ENCODE data around the gene PAQR5. TPM values are rescaled to one million over a fixed set of nuclear protein-coding genes. Genes with fewer than 3 reads are reported as not detected.

PAQR5 gene
- total RNA-seq, 2 donors from 2014 or later = 43.6 to 55.6 TPM

- DNase-seq = peak; percentile 98
- Histone ChIP-seq H3K36me3 (ENCODE audit: control insufficient read depth, insufficient read depth, low read length) (peaks cover 25% of the 10 kb centered on the region), H3K4me3 (ENCODE audit: low read length) (peak within 1 kb of the TSS; percentile 91), H3K9me3 (ENCODE audit: control insufficient read depth, low read length) (no peaks in the 10 kb centered on the region), H3K27me3 (ENCODE audit: control insufficient read depth, insufficient read depth, low read length, poor library complexity, severe bottlenecking) (no peaks in the 10 kb centered on the region), H3K27ac (ENCODE audit: low read depth, low read length) (peak within 1 kb of the TSS; percentile 64), H3K9ac (ENCODE audit: extremely low read depth, low read length, poor library complexity, severe bottlenecking) (peak within 1 kb of the TSS; percentile 84), H3K4me1 (ENCODE audit: control insufficient read depth, insufficient read depth, low read length) (no peaks in the 10 kb centered on the region)
- H3K9me3 Mint-ChIP-seq = no peaks in the 10 kb centered on the region
- TF ChIP-seq CTCF (conservative IDR thresholded peaks at IDR 0.05) = no peak
- peak within 1 kb of the TSS; percentile 82 for H3K4me3 Mint-ChIP-seq
- H3K27ac Mint-ChIP-seq = peak within 1 kb of the TSS; percentile 91
- H3K36me3 Mint-ChIP-seq (ENCODE audit: low read depth) = peaks cover 14% of the 10 kb centered on the region
- H3K27me3 Mint-ChIP-seq (ENCODE audit: insufficient read depth) = no peaks in the 10 kb centered on the region
- H3K4me1 Mint-ChIP-seq = peaks cover 8% of the 10 kb centered on the region
- WGBS, 2 experiments (ENCODE audit: insufficient coverage in 1 of 2, insufficient read length in 1 of 2) = 1 to 7% methylated on average over 15 to 75 of the region's 78 CpGs
Measured at GRCh38 chr15:69413822-69414700, 115.3 kb downstream of the PAQR5 start, which contains the start of gene KIF23. Gene KIF23 (plus strand): TSS chr15:69414349. CDS start chr15:69414466, 117 bp downstream.

GRCh38 chr15:69414701-69415167 lies 116.0 kb downstream of the PAQR5 start:
- Mint-ChIP-seq H3K36me3 (ENCODE audit: low read depth) (peaks cover 21% of the 10 kb centered on the region), H3K27me3 (ENCODE audit: insufficient read depth) (no peaks in the 10 kb centered on the region), H3K27ac (peak overlapping the region; percentile 53), H3K4me3 (peak overlapping the region; percentile 82), H3K9me3 (no peaks in the 10 kb centered on the region), H3K4me1 (peaks cover 8% of the 10 kb centered on the region)
- TF ChIP-seq CTCF (conservative IDR thresholded peaks at IDR 0.05) = no peak
- H3K27ac ChIP-seq (ENCODE audit: low read depth, low read length) = peak overlapping the region; percentile 64
- peak overlapping the region; percentile 84 for H3K9ac ChIP-seq (ENCODE audit: extremely low read depth, low read length, poor library complexity, severe bottlenecking)
- 0% methylated on average over 7 to 29 of the region's 29 CpGs for WGBS, 2 experiments (ENCODE audit: insufficient coverage in 1 of 2, insufficient read length in 1 of 2)
- H3K36me3 ChIP-seq (ENCODE audit: control insufficient read depth, insufficient read depth, low read length) = peaks cover 32% of the 10 kb centered on the region
- H3K27me3 ChIP-seq (ENCODE audit: control insufficient read depth, insufficient read depth, low read length, poor library complexity, severe bottlenecking) = no peaks in the 10 kb centered on the region
- no peaks in the 10 kb centered on the region for H3K4me1 ChIP-seq (ENCODE audit: control insufficient read depth, insufficient read depth, low read length)
- no peaks in the 10 kb centered on the region for H3K9me3 ChIP-seq (ENCODE audit: control insufficient read depth, low read length)
- peak; percentile 81 for DNase-seq
- peak overlapping the region; percentile 91 for H3K4me3 ChIP-seq (ENCODE audit: low read length)

- H3K4me3 Mint-ChIP-seq = peak overlapping the region; percentile 82
- H3K4me1 Mint-ChIP-seq = peaks cover 8% of the 10 kb centered on the region
Measured at GRCh38 chr15:69415381-69415780, 116.7 kb downstream of the PAQR5 start.

More at GRCh38 chr15:69415381-69415780, 116.7 kb downstream of the PAQR5 start:
- Mint-ChIP-seq H3K27ac (peak overlapping the region; percentile 83), H3K27me3 (ENCODE audit: insufficient read depth) (no peaks in the 10 kb centered on the region), H3K9me3 (no peaks in the 10 kb centered on the region), H3K36me3 (ENCODE audit: low read depth) (peaks cover 25% of the 10 kb centered on the region)
- Histone ChIP-seq H3K4me1 (ENCODE audit: control insufficient read depth, insufficient read depth, low read length) (no peaks in the 10 kb centered on the region), H3K36me3 (ENCODE audit: control insufficient read depth, insufficient read depth, low read length) (peaks cover 39% of the 10 kb centered on the region), H3K9me3 (ENCODE audit: control insufficient read depth, low read length) (no peaks in the 10 kb centered on the region), H3K9ac (ENCODE audit: extremely low read depth, low read length, poor library complexity, severe bottlenecking) (peak overlapping the region; percentile 84), H3K27me3 (ENCODE audit: control insufficient read depth, insufficient read depth, low read length, poor library complexity, severe bottlenecking) (no peaks in the 10 kb centered on the region), H3K27ac (ENCODE audit: low read depth, low read length) (no peak overlapping the region), H3K4me3 (ENCODE audit: low read length) (peak overlapping the region; percentile 91)
- no peak for DNase-seq
- no peak for TF ChIP-seq CTCF (conservative IDR thresholded peaks at IDR 0.05)
- 36 to 39% methylated on average over 3 of the region's 3 CpGs for WGBS, 2 experiments (ENCODE audit: insufficient coverage in 1 of 2, insufficient read length in 1 of 2)
